Measurements from ENCODE around the gene NMUR1. TPM values are rescaled to one million over a fixed set of nuclear protein-coding genes. Genes with fewer than 3 reads are reported as not detected.

Gene NMUR1
- total and polyA plus RNA-seq, 2 experiments from 2014 or later: 0.29 to 0.59 TPM

GRCh38 chr2:231489990-231490389, 40.3 kb downstream of the NMUR1 start:
- ATAC-seq: peak; percentile 32; the same call in 2 of the 3 replicates
- H4K20me1 ChIP-seq (replicated peaks; ENCODE audit: insufficient read depth): no peaks in the 10 kb centered on the region
- peaks cover 26% of the 10 kb centered on the region for H3K9me3 Mint-ChIP-seq

More at GRCh38 chr2:231489990-231490389, 40.3 kb downstream of the NMUR1 start:
- H3K4me1 Mint-ChIP-seq: peaks cover 3% of the 10 kb centered on the region; the same call in 1 of the 3 replicates
- H3K27me3 Mint-ChIP-seq (ENCODE audit: insufficient read depth, low read depth, poor library complexity): peaks cover 10% of the 10 kb centered on the region
- no peaks in the 10 kb centered on the region for H3F3A ChIP-seq (replicated peaks; ENCODE audit: low read depth)
- H3K27ac ChIP-seq (ENCODE audit: low read depth): no peak overlapping the region
- no peaks in the 10 kb centered on the region for H3K79me2 ChIP-seq (replicated peaks; ENCODE audit: insufficient read depth)
- peak; percentile 59 for DNase-seq (ENCODE audit: low spot score)
- no peaks in the 10 kb centered on the region for H3K27me3 ChIP-seq (ENCODE audit: insufficient read depth)
- no peak overlapping the region for H3K4me2 ChIP-seq
- TF ChIP-seq ZNF331 (CRISPR knock-in tag; IDR thresholded peaks at IDR 0.05; ENCODE audit: low read depth) (no peak), REST (IDR thresholded peaks at IDR 0.05; ENCODE audit: unreplicated experiment) (no peak), EZH2 (IDR thresholded peaks at IDR 0.05; ENCODE audit: low read depth, unreplicated experiment) (no peak), JUNB (IDR thresholded peaks at IDR 0.05; ENCODE audit: unreplicated experiment) (no peak), STAT1 (IDR thresholded peaks at IDR 0.05; ENCODE audit: unreplicated experiment) (no peak), NANOG (IDR thresholded peaks at IDR 0.05; ENCODE audit: borderline replicate concordance) (no peak), POLR2AphosphoS5 (IDR thresholded peaks at IDR 0.05; ENCODE audit: low read depth) (no peak), ETS1 (IDR thresholded peaks at IDR 0.05) (no peak), EZH2phosphoT487 (IDR thresholded peaks at IDR 0.05; ENCODE audit: unreplicated experiment) (no peak), CREB1 (CRISPR knock-in tag; IDR thresholded peaks at IDR 0.05; ENCODE audit: low read depth) (0 out of 2 replicates have a peak, but pooled peaks have one; percentile 12), ZNF462 (CRISPR knock-in tag; IDR thresholded peaks at IDR 0.05) (no peak), CTCF (conservative IDR thresholded peaks at IDR 0.05; ENCODE audit: low read depth in 2 of 2) (peak; percentile 55 to 71), ZNF114 (CRISPR knock-in tag; IDR thresholded peaks at IDR 0.05) (no peak)
- no peak overlapping the region for H2AFZ ChIP-seq
- no peaks in the 10 kb centered on the region for H3K4me1 ChIP-seq (ENCODE audit: insufficient read depth)
- no peak overlapping the region for H3K27ac Mint-ChIP-seq
- H3K4me3 ChIP-seq: no peak overlapping the region
- H3K36me3 ChIP-seq (ENCODE audit: insufficient read depth): no peaks in the 10 kb centered on the region
- no peak overlapping the region for H3K4me3 Mint-ChIP-seq
- H3K9me2 ChIP-seq (ENCODE audit: insufficient read depth): no peaks in the 10 kb centered on the region; the same call in 1 of the 2 replicates
- peaks cover 25% of the 10 kb centered on the region for H3K36me3 Mint-ChIP-seq (ENCODE audit: low read depth)
